EL (cell line): ENCODE measurements around the gene SLC16A3.
A peak's percentile ranks its signal among the peaks of the same experiment; 100 is the strongest.

ENCODE experiments used
- DNase-seq: peaks from one replicate; pipeline ENCODE4 v3.0.0-alpha.2; 2016

The SLC16A3 gene

DNA sequence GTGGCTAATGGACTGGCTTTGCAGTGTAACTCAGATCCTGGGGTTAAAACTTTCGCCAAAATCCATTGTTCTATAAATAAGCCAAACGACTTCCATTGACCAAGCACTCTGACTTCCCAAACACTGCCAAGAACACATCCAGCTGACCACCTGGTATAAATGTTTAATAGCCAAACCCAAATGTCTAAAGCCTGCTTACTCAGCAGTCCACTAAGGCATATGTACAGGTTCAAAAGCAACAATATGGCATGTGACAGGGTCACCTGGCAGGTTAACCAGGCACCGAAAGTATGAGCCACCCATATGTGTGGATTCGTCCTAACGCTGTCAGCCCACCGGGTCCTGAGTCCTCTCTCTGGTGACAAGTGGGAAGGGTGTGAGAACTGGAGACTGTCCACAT, 42.6 kb downstream of the SLC16A3 start:
- DNase-seq, result no peak

DNA sequence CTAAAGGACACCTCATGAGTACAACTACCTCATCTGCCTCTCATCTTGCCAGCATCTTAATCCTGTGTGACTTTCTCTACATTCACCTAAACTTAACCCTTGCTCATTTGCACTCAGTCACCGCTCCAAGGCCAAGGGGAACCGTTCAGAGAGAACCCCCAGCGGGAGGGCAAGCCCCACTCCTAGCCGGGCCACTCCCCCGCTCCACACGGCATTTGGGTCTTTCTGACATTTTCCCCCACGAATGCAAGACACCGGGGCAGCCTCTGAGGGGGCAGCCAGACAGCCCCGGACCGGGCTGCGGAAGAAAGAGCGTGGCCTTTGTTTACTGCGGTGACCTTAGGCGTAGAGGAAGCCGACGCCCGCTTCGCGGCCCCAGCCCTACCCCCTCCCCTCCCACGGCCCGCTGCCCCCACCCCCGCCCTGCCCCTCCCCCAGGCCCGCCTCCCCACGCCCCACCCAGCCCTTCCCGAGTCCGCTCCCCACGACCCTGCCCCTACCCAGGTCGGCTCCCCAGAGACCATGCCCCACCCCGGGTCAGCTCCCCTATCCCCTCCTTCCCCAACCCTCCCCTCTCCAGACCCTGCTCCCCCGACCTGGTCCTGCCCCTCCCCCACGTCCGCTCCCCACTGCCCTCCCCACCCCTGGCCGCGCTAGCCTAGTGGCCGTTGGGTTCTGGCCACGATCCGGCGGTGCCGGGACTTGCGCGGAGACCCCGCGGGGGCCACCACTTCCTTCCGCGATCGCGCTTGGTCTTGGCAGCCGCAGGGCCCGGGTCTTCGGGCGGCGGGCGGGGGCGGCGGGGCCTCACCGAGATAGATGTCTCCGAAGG, 43.9 kb downstream of the SLC16A3 start:
- no peak for DNase-seq

- peak; percentile 88 for DNase-seq
Measured at GRCh38 chr17:82273327-82274133, 44.7 kb downstream of the SLC16A3 start, which contains the start of gene CSNK1D. TSS of gene CSNK1D (minus strand) at chr17:82273700. CDS start at chr17:82273381, 319 bp downstream.

GRCh38 chr17:82274134-82275020, 45.5 kb downstream of the SLC16A3 start:
- DNase-seq, result no peak

- DNase-seq, result no peak
Measured at GRCh38 chr17:82275326-82275725, 46.5 kb downstream of the SLC16A3 start.

DNA sequence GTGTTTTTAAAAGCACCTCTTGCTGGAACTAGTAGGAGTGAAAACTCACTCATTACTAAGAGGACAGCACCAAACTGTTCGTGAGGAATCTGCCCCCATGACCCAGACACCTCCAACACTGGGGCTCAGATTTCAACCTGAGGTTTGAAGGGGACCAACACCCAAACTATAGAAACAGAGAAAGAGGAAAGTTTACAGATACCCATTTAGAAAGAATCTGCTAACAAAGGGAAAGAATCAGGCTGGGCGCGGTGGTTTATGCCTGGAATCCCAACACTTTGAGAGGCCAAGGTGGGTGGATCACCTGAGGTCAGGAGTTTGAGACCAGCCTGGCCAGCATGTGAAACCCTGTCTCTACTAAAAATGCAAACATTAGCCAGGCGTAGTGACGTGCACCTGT, 48.1 kb downstream of the SLC16A3 start:
- no peak for DNase-seq

GRCh38 chr17:82277851-82278250, 49.0 kb downstream of the SLC16A3 start:
- no peak for DNase-seq

DNA sequence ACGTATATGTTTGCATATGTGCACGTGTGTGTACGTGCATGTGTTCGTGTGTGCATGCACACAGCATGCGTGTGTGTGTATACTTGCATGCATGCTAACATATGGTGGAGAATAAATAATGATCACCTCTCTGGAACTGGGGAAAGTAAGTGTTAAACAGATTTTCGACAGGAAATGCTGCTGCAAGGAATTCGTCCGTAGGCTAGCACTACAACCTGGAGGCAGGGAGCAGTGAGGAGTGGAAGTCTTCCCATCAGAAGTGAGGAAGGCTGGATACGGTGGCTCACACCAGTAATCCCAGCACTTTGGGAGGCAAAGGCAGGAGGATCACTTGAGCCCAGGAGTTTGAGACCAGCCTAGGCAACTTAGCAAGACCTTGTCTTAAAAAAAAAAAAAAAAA, 49.5 kb downstream of the SLC16A3 start:
- DNase-seq, result no peak

DNA sequence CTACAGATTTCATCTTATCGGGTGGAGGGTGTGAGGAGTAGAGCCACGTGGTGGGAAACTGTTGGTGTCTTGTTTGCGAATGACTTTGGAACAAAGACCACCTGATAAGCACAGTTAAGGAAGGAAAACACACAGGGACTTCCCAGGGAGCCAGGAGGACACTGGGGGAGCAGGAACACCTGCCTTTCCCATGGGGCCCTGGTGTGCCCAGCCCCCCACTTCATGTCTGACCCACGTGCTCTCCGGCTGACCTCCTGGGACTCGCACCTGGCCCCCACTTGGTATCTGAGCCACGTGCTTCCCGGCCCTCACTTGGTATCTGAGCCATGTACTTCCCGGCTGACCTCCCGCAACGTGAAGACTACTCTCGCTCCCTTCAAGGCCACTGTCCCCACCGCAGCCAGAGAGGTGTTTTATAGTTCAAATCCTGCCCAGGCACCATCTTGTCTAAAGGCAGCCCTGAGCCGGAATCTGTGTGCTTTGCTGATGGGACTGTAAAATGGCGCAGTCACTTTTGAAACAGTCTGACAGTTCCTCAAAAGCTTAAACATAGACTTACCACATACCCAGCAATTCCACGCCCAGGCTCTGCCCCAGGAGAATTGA, 50.0 kb downstream of the SLC16A3 start:
- no peak for DNase-seq

DNA sequence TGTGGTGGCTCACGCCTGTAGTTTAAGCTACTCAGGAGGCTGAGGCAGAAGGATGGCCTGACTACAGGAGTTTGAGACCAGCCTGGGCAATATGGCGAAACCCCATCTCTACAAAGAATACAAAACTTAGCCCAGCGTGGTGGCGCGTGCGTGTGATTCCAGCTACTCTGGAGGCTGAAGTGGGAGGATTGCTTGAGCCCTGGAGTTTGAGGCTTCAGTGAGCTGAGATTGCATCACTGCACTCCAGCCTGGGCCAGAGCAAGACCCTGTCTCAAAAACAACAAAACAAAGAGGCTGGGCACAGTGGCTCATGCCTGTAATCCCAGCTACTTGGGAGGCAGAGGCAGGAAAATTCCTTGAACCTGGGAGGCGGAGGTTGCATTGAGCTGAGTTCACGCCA, 51.7 kb downstream of the SLC16A3 start:
- no peak for DNase-seq

DNA sequence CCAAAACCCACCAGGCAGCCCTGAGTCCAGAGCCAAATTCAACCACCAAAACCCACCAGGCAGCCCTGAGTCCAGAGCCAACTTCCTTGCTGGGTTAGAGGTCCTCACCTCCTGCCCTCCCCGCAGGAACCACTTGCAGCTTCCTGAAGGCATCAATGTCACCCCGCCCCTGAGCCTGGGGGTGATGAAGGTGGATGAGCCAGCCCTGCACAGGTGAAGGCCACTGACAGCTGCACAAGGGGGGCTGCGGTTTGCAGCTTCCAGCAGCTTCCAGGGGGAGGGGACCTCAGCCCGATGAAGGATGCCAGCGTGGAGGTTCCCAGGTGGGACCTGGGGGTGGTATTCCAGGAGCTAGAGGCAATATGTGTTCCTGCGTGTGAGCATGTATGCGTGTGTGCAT, 52.2 kb downstream of the SLC16A3 start:
- no peak for DNase-seq

GRCh38 chr17:82281502-82282238, 52.8 kb downstream of the SLC16A3 start:
- peak; percentile 61 for DNase-seq

- peak; percentile 43 for DNase-seq
Measured at GRCh38 chr17:82282239-82283207, 53.7 kb downstream of the SLC16A3 start.

GRCh38 chr17:82283208-82283749, 54.4 kb downstream of the SLC16A3 start:
- peak; percentile 98 for DNase-seq

DNA sequence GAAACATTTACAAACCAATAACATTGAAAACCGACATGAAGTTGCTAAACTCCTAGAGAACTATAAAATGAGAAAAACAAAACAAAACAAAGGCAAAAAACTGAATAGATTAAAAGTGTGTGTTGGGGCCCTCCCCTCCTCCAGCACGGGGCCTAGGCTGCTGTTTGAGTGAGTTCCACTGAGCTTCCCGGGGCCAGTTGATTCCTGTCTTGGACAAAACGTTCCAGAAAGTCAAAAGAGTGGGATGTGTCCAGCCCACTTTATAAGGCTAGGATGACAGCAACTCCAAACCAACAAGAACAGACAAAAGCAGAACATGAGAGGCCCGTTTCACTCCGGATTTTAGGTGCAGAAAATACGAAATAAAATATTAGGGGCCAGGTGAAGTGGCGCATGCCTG, 56.3 kb downstream of the SLC16A3 start:
- no peak for DNase-seq

- DNase-seq, result no peak
Measured at GRCh38 chr17:82287013-82287867, 58.4 kb downstream of the SLC16A3 start.

DNA sequence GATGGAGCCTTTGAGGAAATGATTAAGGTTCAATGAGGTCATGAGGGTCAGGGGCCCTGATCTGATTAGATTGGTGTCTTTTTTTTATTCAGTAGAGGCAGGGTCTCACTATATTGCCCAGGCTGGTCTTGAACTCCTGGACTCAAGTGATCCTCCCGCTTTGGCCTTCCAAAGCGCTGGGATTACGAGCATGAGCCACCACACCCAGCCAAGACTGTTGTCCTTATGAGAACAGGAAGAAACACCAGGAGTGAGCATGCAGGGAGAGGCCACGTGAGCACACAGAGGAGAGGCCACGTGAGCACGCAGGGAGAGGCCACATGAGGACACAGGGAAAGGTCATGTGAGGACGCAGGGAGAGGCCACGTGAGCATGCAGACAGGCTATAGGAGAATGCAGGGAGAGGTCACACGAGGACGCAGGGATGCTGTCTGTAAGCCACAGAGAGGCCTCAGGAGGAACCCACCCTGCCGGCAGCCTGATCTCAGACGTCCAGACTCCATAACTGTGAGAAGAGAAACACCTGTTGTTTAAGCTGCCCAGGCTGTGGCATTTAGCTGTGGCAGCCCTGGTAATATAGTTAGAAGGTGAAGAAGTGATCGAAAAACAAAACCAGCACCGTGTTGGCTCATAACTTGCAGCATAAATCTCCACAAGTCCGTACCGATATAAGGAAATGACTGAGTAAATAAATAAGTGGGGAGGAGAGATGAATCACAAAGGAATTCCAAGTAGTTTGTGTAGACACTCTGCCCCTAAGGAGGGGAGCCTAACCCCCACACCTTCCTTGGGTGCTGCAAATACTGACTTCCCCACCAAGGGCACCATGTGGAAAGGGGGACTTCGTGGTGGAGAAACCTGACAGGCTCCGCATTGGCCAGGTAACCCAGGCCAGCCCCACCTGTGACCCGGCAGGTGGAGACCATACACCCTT, 59.3 kb downstream of the SLC16A3 start:
- peak; percentile 86 for DNase-seq
